Thyroid gland (tissue), 4 donors: ENCODE data around the gene ANKRD13C. TPM values are rescaled to one million over a fixed set of nuclear protein-coding genes. Genes with fewer than 3 reads are reported as not detected.

Source experiments
- DNase-seq, 2 donors: peaks; one replicate each; pipeline ENCODE4 v3.0.0-alpha.2; 2019
- H3K27ac ChIP-seq, 3 donors: fragments of 200-600 bp; sonication (generic); 1 replicate in 2 of 3; 2 replicates in 1 of 3; pipeline ENCODE4 v1.5.1; 2016 to 2019; ENCODE audit warnings: mild to moderate bottlenecking in 1 of 3, moderate library complexity in 1 of 3
- H3K27me3 ChIP-seq: fragments of 200-600 bp; sonication (generic); one replicate; pipeline ENCODE4 v1.5.1; 2019
- H3K36me3 ChIP-seq, 2 donors: fragments of 200-600 bp; sonication (generic); one replicate each; pipeline ENCODE4 v1.5.1; 2016 to 2019
- H3K4me1 ChIP-seq, 2 donors: fragments of 200-600 bp; sonication (generic); one replicate each; pipeline ENCODE4 v1.5.1; 2017 to 2019
- H3K4me3 ChIP-seq, 3 donors: fragments of 200-600 bp; sonication (generic); replicated peaks in 1 of 3; 1 replicate in 2 of 3; 2 replicates in 1 of 3; pipeline ENCODE4 v1.5.1; 2016; ENCODE audit warnings: mild to moderate bottlenecking in 1 of 3
- H3K9me3 ChIP-seq: fragments of 200-600 bp; sonication (generic); one replicate; pipeline ENCODE4 v1.5.1; 2017
- CTCF ChIP-seq, 6 experiments: fragments of 200-600 bp in 3 of 6; fragments of 450-650 bp in 3 of 6; sonication (generic) in 3 of 6; IDR thresholded peaks; one replicate each; pipeline ENCODE4 v1.5.1; 2016 to 2019; ENCODE audit warnings: antibody characterized with exemption in 6 of 6, mild to moderate bottlenecking in 2 of 6, inconsistent platforms in 1 of 6, moderate library complexity in 1 of 6
- POLR2A ChIP-seq, 2 donors: fragments of 450-650 bp; IDR thresholded peaks; one replicate each; pipeline ENCODE4 v1.6.1; 2017; ENCODE audit warnings: antibody characterized with exemption in 2 of 2, mild to moderate bottlenecking in 2 of 2, moderate library complexity in 1 of 2
- WGBS, 2 donors: methylation state at CpG; one replicate each; pipeline ENCODE4 v1.1.5; 2017; 5-methylcytosine and 5-hydroxymethylcytosine counted together
- intact Hi-C: fragments of 100-400 bp; cut with DNase I; formaldehyde crosslinking; loops from one replicate; pipeline ENCODE4 v1.15.1; 2023
- total RNA-seq, 4 donors: library from RNA; depleted of rRNA; stranded (reverse); fragments of >200 nt; gene quantifications; one replicate each; pipeline ENCODE4 v1.2.3, GENCODE V29; 2016

Gene ANKRD13C
- 10 to 100 TPM; 26.5 to 37.2 (median 29.6) TPM for total RNA-seq

DNA sequence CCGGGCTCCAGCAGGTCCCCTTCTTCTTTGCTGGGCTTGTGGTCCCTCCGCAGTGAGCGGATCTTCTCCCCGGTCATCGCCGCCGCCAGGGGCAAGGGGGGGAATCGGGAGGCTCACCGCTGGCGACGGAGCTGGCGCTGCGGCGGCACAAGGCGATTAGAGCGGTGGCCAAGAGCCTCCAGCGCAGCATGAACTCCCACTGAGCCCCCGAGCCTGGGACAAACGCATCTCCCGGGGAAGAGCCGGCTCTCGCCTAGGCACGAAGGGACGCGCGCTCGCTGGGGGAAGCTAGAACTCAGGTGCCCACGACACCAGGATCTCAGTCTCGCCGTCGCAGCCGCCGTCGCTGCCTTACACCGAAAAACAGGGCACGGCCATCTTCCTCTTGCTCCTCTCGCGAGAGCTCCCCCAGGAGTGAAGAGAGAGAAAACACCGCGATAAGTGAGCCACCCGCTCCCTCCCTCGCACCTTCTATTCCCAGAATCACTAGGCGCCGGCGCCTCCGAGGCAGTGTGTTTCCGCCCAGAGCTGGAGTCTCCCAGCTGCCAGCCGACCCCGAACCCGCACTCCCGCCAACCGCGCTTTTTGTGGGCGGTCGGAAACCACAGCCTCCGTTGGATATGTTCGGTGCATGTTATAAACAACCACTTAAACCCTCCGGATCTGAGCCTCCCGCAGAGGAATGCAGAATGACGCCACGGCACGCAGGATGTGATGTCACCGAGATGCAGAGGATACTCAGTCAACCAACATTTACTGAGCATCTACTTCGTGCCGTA is at the start of gene ANKRD13C:
TSS of gene ANKRD13C (minus strand) at position 391 of the 779 bp plus-strand sequence. CDS start at position 77, 314 bp downstream.
- peak within 1 kb of the TSS; percentile 75 to 99 (median 76) for H3K4me3 ChIP-seq
- TF ChIP-seq CTCF (IDR thresholded peaks at IDR 0.05) (no peak), POLR2A (IDR thresholded peaks at IDR 0.05) (peak; percentile 31 to 91)
- intact Hi-C loops = no loop called here
- peak within 1 kb of the TSS; percentile 86 to 92 (median 86) for H3K27ac ChIP-seq
- H3K4me1 ChIP-seq = peaks cover 16 to 25% of the 10 kb centered on the region in 2 donors
- no peaks in the 10 kb centered on the region for H3K9me3 ChIP-seq
- H3K27me3 ChIP-seq = no peaks in the 10 kb centered on the region
- H3K36me3 ChIP-seq = no peaks in the 10 kb centered on the region
- 2% methylated on average over 42 to 52 of the region's 65 CpGs for WGBS, 2 donors
- DNase-seq = peak; percentile 94 to 96

- DNase-seq = no peak
- TF ChIP-seq CTCF (IDR thresholded peaks at IDR 0.05) (no peak), POLR2A (IDR thresholded peaks at IDR 0.05) (no peak)
- no peak overlapping the region for H3K4me3 ChIP-seq
- H3K36me3 ChIP-seq = no peaks in the 10 kb centered on the region
- H3K27me3 ChIP-seq = no peaks in the 10 kb centered on the region
- intact Hi-C loops = no loop called here
- no peaks in the 10 kb centered on the region for H3K4me1 ChIP-seq
- H3K9me3 ChIP-seq = no peaks in the 10 kb centered on the region
- WGBS, 2 donors = 87 to 88% methylated on average over 2 of the region's 2 CpGs
- H3K27ac ChIP-seq = no peak overlapping the region
Measured at GRCh38 chr1:70403759-70404158, 49.2 kb upstream of the ANKRD13C start.

DNA sequence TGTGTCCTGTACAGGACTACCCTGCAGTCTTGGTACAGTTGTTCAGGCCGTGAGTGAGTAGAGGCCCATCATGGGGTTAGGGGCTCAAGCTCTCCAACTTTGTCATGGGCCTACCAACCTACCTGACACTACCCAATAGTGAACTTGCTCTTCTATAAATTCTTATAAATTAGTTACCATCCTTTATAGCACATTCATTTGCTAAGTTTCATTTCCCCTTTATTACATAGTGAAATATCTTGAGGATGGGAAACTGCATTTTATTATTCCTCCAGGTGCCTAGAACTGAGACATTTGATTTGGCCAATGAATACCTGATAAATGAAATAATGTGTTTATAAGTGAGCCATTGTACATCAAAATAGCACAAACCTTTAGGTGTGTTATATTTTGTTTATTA is 47.5 kb upstream of the ANKRD13C start:
- Histone ChIP-seq H3K4me1 (no peaks in the 10 kb centered on the region), H3K27me3 (no peaks in the 10 kb centered on the region), H3K36me3 (no peaks in the 10 kb centered on the region), H3K9me3 (no peaks in the 10 kb centered on the region), H3K4me3 (no peak overlapping the region), H3K27ac (no peak overlapping the region)
- 93 to 94% methylated on average over 1 of the region's 1 CpG for WGBS, 2 donors
- no peak for DNase-seq
- intact Hi-C loops = no loop called here
- no peak for TF ChIP-seq CTCF (IDR thresholded peaks at IDR 0.05)
- no peak for TF ChIP-seq POLR2A (IDR thresholded peaks at IDR 0.05)

DNA sequence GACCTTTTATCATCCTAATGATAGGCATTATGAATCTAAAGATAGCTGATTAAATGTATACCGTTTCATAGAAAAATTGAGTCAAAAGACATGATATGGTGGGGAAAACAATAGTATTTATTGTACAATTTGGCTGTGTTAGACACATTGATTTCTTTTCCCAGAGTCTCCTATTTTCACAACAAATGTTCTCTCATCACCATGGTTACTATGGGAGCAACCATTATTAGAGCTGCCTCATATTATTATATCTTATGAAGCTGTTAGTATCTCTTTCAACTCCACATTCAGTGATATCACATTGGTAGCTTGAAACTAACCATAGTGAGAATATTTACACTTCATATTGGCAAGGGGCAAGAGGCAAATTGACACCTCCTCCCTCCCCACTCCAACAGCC is 45.8 kb upstream of the ANKRD13C start:
- intact Hi-C loops = no loop called here
- H3K27me3 ChIP-seq = no peaks in the 10 kb centered on the region
- H3K4me1 ChIP-seq = no peaks in the 10 kb centered on the region
- no peak overlapping the region for H3K27ac ChIP-seq
- no peak for TF ChIP-seq CTCF (IDR thresholded peaks at IDR 0.05)
- no peak for TF ChIP-seq POLR2A (IDR thresholded peaks at IDR 0.05)
- no peaks in the 10 kb centered on the region for H3K36me3 ChIP-seq
- no peak for DNase-seq
- 92 to 96% methylated on average over 1 of the region's 1 CpG for WGBS, 2 donors
- H3K4me3 ChIP-seq = no peak overlapping the region
- H3K9me3 ChIP-seq = no peaks in the 10 kb centered on the region

- no peaks in the 10 kb centered on the region for H3K36me3 ChIP-seq
- H3K4me3 ChIP-seq = no peak overlapping the region
- whole genome bisulfite sequencing, 2 donors = 84 to 88% methylated on average over 7 of the region's 7 CpGs
- no peaks in the 10 kb centered on the region for H3K9me3 ChIP-seq
- H3K27ac ChIP-seq = no peak overlapping the region
- no peaks in the 10 kb centered on the region for H3K27me3 ChIP-seq
- TF ChIP-seq CTCF (IDR thresholded peaks at IDR 0.05) (no peak), POLR2A (IDR thresholded peaks at IDR 0.05) (no peak)
- intact Hi-C loops = no loop called here
- DNase-seq = no peak
- no peaks in the 10 kb centered on the region for H3K4me1 ChIP-seq
Measured at GRCh38 chr1:70397013-70397412, 42.5 kb upstream of the ANKRD13C start.
